ENCODE results near the gene ZMYND10. TPM values are rescaled to one million over a fixed set of nuclear protein-coding genes. Genes with fewer than 3 reads are reported as not detected.

The ZMYND10 gene
- 0.28 and 1.1 TPM in 2 replicates for total RNA-seq

DNA sequence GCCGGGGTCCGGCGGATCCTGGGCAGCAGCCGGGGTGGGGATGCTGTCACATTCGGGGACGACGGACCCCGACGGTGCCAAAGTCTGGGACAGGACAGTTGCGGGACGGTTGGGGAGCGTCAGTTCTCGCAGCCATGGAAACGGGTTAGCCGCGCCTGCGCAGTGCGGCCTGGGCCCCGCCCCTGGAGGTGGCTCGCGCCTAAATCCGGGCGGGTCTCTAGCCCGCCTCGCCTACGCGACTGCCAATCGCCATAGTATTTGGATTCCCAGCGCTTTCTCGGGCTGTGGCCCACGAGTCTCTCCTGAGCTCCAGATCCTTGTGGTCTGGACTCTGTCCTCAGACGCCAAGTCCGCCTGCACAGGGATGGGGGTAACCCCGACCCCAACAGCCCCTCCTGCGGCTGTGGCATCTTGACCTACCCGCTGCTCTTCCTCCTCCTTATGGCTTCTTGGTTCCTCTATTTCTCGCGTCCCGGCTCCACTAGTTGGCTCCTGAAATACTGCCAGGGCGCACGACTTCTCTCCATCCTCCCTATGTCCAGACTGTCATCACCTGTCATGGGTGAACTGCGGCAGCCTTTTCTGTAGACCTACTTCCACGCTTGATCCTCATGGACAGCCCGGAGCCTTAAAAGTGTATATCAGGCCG lies at the start of gene ZMYND10:
Gene ZMYND10, minus strand, starts transcription at position 147 of the 649 bp plus-strand sequence. CDS start 153 bp downstream, outside the sequence.

GRCh38 chr3:50358911-50359759 lies 13.6 kb upstream of the ZMYND10 start, which contains the start of gene TMEM115:
TSS of gene TMEM115 (minus strand) at chr3:50359521. CDS start at chr3:50359063, 458 bp downstream.

DNA sequence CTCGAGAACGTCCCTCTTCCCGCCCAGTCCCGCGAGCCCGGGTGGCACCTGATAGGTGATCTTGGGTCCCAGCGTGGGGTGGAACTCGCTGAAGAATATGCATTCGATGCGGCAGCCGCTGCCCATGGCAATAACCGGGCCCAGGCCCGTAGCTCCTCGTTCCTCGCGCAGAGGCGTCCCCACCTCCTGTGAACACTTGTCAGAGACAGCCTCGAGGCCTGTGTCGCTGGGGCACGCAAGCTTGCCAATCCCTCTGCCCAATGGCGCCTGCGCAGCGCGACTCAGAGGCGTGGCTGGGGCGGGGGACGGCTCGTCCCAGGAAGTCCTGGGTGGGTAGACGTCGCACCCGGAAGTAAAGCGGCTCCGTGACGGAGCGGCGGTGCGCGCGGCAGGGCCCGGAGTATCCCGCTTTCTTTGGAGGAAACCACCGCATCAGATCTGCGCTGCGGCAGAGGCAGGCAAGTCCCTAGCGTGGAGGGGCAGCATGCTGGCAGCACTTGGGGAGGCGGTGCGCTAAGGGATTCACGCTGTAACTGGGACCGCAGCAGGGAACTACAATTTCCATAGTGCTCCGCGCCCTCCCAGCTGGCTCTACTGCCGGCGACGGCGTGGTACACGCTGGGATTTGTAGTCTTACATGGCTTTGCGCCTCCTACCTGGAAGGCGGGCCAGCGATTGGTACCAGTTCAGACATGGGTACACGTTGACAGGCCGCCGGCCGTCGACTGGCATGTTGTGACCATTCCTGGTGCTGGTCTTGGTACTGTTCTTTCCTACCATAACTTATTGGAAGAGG lies 5.2 kb upstream of the ZMYND10 start, which contains the start of the genes CYB561D2 and NPRL2:
Gene CYB561D2, plus strand, starts transcription at position 336 of the 796 bp plus-strand sequence. CDS start 572 bp downstream, outside the sequence.
Gene NPRL2, minus strand, starts transcription at position 249 of the 796 bp plus-strand sequence. Its CDS starts 123 bp downstream, at position 126.

GRCh38 chr3:50340448-50341329 lies 4.8 kb downstream of the ZMYND10 start, which contains the start of gene RASSF1:
TSS of gene RASSF1 (minus strand) at chr3:50340836. CDS start at chr3:50340805, 31 bp downstream.

GRCh38 chr3:50327943-50328691 lies 17.4 kb downstream of the ZMYND10 start, which contains the start of gene TUSC2:
TSS of gene TUSC2 (minus strand) at chr3:50328223. CDS start at chr3:50328099, 124 bp downstream.

GRCh38 chr3:50322386-50323091 lies 23.0 kb downstream of the ZMYND10 start, which contains the start of gene HYAL2:
TSS of gene HYAL2 (minus strand) at chr3:50322745. CDS start at chr3:50320489, 2,256 bp downstream.

GRCh38 chr3:50303013-50303815 lies 42.3 kb downstream of the ZMYND10 start, which contains the start of gene HYAL1:
TSS of gene HYAL1 (minus strand) at chr3:50303574. CDS start at chr3:50302956, 618 bp downstream.

GRCh38 chr3:50298836-50299637 lies 46.5 kb downstream of the ZMYND10 start, which contains the start of the genes HYAL3 and NAA80:
TSS of gene HYAL3 (minus strand) at chr3:50299405. CDS start at chr3:50295602, 3,803 bp downstream.
TSS of gene NAA80 (minus strand) at chr3:50299405. CDS start at chr3:50297463, 1,942 bp downstream.

DNA sequence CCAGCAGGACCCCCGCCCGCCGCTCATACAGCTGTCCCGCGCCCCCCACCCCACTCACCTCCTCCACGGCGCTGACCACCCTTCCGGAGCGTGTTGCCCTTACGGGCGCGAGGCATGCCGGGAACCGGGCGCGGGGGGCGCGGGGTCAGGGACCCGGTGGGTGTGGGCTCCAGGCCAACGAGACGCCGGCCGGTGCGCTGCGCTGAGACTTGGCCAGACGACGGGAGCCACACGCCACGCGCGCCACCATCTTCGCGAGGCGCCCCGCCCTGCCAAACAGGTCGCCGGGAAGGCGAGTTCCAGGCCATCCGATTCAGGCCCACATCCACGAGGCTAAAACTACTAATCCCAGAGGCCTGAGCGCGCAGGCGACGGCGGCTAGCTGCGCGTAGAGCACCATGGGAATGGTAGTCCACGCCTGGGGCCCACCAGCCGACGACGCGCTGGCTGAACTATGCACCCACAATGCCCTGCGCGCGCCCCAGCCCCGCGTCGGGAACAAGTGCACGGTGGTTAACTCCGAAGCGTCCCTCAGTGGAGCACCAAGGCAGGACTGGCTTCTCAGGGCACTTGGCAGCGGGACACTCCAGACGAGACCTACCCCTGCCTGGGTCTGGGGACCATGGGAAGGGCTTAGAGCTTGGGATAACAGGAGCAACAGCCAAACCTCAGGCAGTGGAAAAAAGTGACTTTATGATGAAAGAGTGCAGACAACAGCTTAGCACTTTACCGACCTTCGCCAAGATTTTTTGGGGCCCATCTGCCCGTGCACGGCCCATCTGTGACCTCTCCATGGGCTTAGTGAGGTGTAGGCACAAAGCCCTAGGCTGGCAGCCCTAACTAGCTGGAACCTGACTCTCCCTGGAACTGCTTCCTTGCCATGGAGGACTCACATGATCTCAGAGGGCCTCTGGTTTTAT lies 53.1 kb downstream of the ZMYND10 start, which contains the start of gene IFRD2:
Gene IFRD2, minus strand, starts transcription at position 271 of the 920 bp plus-strand sequence. Its CDS starts 155 bp downstream, at position 116.

Other genes with a start within 250 kb of the ZMYND10 start
- 0.14 and 0.92 TPM in 2 replicates for gene SEMA3F, start 190.4 kb downstream of the ZMYND10 start, total RNA-seq
- gene GNAT1, start 154.1 kb downstream of the ZMYND10 start, total RNA-seq = not detected in 2 replicates
- gene SLC38A3, start 140.5 kb downstream of the ZMYND10 start, total RNA-seq = not detected in 2 replicates
- 188 and 209 TPM in 2 replicates for gene GNAI2, start 109.5 kb downstream of the ZMYND10 start, total RNA-seq
- gene SEMA3B, start 76.6 kb downstream of the ZMYND10 start, total RNA-seq = 16.5 and 31.8 TPM in 2 replicates
- gene LSMEM2, start 66.6 kb downstream of the ZMYND10 start, total RNA-seq = not detected in 2 replicates
- 36.8 and 46.9 TPM in 2 replicates for gene IFRD2, start 53.3 kb downstream of the ZMYND10 start, total RNA-seq
- 2.6 and 3.7 TPM in 2 replicates for gene HYAL3, start 46.3 kb downstream of the ZMYND10 start, total RNA-seq
- gene NAA80, start 46.3 kb downstream of the ZMYND10 start, total RNA-seq = 1.7 and 1.8 TPM in 2 replicates
- gene HYAL1, start 42.2 kb downstream of the ZMYND10 start, total RNA-seq = 1.6 and 2.5 TPM in 2 replicates
- gene HYAL2, start 23.0 kb downstream of the ZMYND10 start, total RNA-seq = 49.8 and 80.7 TPM in 2 replicates
- gene TUSC2, start 17.5 kb downstream of the ZMYND10 start, total RNA-seq = 10.7 and 16.5 TPM in 2 replicates
- 20.2 and 25.1 TPM in 2 replicates for gene RASSF1, start 4.9 kb downstream of the ZMYND10 start, total RNA-seq
- 21.5 and 24.8 TPM in 2 replicates for gene NPRL2, start 5.0 kb upstream of the ZMYND10 start, total RNA-seq
- 29.0 and 34.6 TPM in 2 replicates for gene CYB561D2, start 5.1 kb upstream of the ZMYND10 start, total RNA-seq
- gene TMEM115, start 13.8 kb upstream of the ZMYND10 start, total RNA-seq = 27.6 and 42.5 TPM in 2 replicates
- 0.09 TPM in 1 of 2 replicates, not detected in the other for gene CACNA2D2, start 157.9 kb upstream of the ZMYND10 start, total RNA-seq
- gene C3orf18, start 222.0 kb upstream of the ZMYND10 start, total RNA-seq = 9.4 and 16.0 TPM in 2 replicates
- 10.7 and 15.4 TPM in 2 replicates for gene HEMK1, start 223.8 kb upstream of the ZMYND10 start, total RNA-seq

Data from smooth muscle cell of bladder (primary cell).